Measurements from ENCODE around the gene SVOP.

GRCh38 chr12:109065853-109066193 lies 45.0 kb upstream of the SVOP start:
- TF ChIP-seq EZH2 (IDR thresholded peaks at IDR 0.05; ENCODE audit: borderline replicate concordance, insufficient read depth, low read depth, low read length, poor library complexity, severe bottlenecking) (no peak), CTCF (IDR thresholded peaks at IDR 0.05) (no peak)

Measured in B cell (primary cell).